SKM-1 (cell line): ENCODE data around the gene PREX1.

Experiments
- DNase-seq: peaks from one replicate; lab custom pipeline; 2025; ENCODE audit not compliant: unreplicated experiment; lab: John Stamatoyannopoulos, UW

PREX1 gene

DNA sequence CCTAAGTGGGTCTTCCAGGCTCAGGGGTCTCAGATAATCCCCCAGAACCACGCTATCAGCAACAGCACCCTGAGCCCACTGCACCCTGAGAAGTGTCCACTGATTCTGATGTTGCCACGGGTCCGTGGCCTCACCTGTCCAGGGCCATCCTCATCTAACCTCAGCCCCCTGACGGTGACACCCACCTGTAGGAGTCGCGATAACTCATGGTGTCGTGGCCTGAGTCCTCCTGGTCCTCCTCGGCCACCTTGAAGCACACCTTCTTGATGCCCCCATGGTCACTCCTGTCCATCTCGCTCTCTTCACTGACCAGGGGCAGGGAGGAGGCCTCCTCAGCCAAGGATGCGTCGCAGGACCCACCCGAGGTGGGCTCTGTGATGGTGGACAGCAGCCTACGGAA is 182.1 kb downstream of the PREX1 start:
- no peak for DNase-seq

DNA sequence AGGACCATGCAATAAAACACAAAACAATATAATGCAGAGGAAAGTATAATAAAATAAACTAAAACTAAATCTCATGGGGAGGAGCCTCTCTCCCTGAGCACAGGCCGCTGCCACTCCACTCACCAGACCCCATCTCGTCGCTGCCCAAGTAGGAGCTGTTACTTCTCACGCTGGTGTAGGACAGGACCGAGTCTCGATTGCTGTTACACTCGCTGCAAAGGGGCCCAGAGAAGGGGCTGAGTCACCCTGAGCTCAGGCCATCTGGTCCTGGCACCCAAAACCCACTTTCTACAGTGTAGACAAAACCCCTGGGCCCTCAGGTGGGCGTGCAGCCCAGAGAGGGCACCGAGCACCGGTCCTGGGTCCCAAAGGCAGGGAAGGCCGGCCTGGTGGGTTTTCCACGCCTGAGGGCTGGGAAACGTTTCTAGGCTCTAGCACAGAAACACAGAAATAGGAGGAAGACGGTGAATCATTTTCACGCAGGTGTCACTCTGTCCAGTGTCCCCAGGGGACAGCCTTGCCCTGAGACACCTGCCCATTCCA is 183.4 kb downstream of the PREX1 start:
- DNase-seq = no peak

DNA sequence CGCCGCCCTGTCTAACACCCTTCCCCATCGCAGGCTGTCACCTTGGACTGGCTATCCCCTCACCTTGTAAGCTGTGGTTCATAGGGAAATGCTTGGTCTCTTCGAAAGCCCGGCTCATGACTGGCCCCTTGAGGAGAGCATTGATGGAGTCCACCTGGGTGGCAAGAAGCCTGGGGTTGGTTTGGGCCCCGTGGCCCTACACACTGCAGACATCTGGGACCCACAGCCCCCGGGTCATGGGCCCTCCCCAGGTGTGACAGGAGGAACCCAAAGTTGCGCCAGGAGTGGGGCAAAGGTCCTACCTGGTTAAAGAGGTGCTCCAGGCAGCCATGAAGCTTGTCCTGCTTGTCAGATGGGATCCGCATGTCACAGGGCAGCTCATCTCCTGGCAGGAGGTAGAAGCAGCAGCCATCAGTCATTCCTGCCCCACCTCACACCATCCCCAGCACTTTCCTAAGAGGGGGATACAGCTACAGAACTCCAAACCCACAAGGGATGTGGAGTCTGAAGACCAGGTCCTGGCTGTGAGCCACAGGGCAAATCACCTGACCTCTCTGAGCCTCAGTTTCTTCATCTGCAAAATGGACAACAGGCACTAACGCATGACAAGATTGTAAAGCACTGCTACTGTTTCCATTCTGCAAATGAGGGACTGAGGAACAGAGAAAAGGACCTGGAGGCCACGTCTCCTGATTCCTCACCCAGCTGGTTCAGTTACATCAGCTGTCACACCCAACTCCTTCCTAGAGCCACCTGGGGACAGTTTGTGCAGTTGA is 185.5 kb downstream of the PREX1 start:
- DNase-seq = no peak

DNA sequence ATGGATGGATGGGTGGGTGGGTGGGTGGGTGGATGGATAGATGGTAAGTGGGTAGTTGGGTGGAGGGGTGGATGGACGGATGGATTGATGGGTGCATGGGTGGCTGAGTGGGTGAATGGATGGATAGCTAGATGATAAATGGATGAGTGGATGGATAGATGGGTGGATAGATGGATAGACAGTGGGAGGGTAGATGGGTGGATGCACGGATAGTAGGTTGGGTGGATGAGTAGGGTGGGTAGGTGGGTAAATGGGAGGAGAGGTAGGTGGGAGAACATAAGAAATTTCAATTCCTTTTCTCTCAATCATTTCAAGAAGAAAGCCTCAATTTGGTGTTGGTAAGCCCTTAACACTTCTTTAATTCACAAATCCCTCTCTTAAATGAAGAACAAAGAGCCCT is 186.9 kb downstream of the PREX1 start:
- no peak for DNase-seq

DNA sequence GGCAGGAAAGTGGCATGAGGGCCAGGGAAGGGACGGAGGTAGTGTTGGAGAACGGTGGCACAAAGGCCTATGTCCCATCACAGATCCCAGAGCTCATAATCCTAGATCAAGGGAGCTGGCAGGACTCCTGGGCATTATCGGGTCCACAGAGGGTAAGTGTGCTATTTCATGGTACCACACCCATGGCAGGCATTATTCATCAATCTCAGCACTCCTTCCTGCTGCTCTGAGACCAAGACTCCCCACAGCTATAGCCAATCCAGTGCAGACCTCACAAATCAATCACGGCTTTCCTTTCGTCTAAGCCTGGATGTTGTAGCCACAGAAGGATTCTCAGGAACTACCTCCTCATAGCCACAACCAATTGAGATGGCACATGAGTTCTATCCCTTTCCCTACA is 187.9 kb downstream of the PREX1 start:
- DNase-seq = no peak

DNA sequence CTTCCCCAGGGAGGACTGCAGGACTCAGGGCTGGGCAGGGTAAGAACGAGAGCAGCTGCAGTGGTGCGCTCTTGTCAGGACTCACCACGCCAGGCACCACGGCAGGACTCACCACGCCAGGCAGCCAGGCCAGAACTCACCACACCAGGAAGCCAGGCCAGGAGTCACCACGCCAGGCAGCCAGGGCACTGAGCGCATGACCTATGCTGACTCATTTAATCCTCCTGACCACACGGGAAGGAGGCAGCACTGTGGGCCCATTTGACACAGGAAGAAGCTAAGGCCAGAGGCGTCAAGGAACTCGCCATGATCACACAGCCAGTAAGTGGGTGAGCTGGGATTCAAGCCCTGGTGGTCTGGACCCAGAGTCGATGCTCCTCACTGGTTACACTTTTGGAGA is 189.3 kb downstream of the PREX1 start:
- DNase-seq = no peak

DNA sequence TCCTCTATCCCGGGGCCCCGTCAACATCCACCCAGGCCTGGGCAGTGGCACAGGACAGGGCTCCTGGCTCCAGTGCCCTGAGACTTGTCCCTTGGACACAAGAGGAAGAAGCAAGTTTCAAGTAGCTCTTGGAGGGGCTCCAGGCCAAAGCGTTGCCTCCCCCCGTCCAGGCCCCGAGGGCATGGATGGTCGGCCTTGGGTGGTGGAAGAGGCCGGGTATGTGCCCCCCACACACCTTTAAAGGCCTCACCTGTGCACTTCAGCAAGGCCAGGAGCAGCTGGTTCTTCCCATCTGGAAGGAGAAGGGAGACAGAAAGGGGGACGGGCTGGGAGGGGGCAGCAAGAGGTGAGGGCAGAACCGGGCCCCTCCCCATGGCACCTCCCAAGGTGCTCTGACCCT is 190.3 kb downstream of the PREX1 start:
- no peak for DNase-seq

DNA sequence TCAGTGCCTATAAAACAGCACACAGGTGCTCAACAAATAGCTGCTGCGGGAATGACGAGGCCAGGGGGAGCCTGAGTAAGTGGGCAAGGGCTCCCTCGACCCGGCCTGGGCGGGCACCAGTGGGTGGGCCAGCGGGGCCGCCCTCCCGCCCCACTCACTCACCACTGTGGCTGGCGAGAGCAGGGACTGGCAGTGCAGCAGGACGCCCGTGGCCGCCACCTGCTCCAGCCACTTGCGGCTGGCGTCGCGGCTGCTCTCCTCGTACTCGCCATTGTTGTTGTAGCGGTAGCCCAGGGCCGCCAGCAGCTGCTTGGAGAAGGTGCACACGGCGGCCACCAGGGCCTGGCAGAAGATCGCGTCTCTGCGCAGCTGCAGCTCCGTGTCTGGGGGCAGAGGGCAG is 191.5 kb downstream of the PREX1 start:
- no peak for DNase-seq

DNA sequence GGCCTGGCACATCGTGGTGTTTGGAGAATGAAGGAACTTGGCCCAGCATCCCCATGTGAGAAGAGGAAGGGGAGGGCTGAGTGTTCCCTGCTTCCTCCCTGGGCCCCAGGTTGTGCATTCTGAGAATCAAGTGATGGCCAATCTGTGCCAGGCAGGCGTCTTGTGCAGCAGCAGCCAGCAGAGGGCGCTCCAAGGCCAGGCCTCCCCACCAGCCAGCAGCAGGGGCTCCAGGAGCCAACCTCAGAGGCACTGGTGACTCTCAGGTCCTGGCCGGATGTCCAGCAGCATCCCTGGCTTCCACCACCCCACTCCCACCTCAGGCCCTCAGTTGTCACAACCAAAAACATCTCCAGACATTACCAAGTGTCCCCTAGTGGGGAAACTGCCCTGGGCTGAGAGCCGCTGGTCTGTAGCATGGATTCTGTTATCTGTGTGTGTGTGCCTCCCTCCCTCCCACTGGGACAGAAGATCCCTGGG is 192.0 kb downstream of the PREX1 start:
- DNase-seq = peak; percentile 58

DNA sequence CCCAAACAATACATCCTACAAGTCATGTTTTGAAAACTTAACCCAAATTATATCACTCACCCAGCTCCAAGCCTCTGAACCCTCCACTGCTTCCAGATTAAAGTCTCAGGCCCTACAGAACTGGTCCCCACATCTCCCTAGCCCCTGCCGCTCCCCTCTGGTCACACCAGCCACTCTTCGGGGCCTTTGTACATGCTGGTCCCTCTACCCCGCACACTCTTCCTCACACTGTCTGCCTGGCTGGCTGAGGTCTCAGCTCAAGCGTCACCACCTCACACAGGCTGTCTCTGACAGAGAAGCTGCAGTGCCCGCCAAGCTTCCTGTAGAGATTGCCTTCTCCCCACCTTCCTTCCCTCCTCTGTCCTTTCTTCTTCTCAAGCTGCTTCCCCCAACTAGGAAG is 192.4 kb downstream of the PREX1 start:
- DNase-seq = no peak

DNA sequence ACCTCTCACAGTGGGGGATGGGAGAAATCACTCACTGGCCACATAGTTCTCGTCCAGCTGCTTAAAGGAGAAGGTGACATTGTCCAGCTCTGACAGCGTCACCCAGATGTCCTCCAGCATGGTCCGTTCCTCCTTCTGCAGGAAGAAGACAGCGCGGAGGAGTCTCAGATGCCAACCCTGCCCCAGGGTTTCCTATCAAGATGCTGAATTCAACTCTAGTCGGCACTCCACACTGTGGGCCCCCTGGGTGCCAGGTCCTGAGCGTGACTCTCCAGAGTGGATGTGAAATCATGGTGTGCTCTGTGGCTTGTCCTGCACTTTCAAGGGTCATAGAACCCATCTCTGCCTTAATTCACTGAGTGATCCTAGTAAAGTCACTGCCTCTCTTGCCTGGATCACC is 193.2 kb downstream of the PREX1 start:
- DNase-seq = no peak

DNA sequence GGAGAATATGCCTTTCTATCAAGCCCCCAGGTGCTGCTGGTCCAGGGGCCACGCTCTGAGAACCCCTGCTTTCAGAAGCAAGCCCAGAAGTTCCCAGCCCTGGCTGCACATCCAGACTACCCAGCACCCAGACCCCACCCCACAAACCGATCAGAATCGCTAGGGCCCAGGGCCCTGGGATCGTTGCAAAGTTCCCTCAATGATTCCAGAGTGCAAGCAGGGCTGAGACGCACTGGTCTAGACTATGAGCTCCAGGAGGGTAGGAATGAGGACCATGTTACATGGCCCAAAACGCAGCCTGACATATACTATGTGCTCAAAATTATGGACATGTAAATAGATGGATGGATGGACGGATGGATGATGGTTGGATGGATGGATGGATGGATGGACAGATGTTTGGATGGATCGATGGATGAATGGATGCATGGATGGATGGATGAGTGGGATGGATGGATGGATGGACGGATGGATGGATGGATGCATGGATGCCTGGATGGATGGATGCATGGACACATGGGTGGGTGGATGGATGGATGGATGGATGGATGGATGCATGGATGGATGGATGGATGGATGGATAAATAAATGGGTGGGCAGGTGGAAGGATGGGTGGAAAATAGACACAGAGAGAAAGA is 194.1 kb downstream of the PREX1 start:
- DNase-seq = no peak

DNA sequence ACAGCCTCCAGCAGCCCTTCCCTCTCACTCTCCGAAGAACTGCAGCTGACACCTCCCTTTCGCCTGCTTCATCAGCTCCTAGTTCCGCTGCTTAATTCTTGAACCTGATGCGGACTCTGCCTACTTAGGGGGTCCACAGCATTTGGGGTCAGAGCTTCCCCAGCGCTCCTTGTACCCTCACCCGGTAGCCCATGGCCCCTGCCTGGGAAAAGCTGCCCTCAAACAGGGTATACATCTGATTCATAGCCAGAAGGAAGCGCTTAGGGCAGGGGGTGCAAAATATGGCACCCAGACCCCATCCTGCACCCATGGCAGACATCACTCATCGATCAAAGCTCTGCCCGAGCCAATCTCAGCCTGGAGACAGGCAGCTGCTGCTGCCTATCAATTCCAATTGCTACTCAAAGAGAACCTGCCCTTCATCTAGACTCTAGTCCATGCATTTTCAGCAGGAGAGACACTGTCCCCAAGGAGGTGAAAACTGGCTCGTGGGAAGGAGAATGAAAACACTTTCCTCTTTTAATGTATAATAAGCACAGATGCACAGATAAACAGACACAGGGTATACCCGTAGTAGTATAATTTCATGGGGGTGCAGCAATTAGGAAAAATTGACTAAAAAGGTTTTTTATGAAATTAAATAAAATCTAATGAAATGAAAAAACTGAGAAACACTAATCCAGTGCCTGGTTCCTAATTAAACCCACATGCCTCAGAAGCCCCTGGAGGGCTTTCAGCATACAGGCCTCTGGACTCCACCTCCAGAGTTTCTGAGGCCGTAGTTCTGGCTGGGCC is 194.8 kb downstream of the PREX1 start:
- no peak for DNase-seq

DNA sequence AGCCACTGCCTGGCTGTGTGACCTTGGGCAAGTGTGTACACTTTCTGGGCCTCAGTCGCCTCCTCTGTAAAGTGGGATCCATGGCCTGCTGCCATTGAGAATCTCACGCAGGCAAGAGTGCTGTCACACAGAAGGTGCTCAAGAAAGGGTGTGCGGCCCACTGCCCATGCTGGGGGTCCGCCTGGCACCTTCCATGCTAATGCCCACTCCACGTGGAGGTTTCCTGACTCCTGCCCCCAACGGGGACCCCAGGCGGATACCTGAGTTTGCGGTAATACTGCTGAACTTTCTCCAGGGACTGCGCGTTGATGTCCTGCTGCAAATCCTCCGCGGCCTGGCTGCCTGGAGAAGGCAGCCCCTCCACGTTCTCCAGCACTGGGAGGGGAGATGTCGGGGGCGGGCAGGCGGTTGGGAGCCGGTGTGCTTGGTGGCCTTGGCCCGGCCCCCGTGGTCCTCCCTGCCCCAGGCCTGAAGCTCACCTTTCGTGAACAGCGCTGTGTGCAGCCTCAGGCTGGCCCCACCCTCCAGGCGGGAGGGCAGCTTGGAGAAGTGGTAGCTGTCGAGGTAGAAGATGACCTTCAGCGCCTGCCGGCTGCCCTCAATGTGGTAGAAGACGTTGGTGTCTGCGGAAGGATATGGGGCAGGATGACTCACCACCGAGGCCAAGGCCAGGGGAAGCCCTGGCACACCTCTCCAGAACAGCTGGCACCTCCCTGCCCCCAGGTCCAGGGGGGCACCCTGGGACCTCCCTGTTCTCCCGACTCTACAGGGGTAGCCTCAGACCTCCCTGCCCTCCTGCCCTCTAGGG is 195.6 kb downstream of the PREX1 start:
- DNase-seq = no peak

DNA sequence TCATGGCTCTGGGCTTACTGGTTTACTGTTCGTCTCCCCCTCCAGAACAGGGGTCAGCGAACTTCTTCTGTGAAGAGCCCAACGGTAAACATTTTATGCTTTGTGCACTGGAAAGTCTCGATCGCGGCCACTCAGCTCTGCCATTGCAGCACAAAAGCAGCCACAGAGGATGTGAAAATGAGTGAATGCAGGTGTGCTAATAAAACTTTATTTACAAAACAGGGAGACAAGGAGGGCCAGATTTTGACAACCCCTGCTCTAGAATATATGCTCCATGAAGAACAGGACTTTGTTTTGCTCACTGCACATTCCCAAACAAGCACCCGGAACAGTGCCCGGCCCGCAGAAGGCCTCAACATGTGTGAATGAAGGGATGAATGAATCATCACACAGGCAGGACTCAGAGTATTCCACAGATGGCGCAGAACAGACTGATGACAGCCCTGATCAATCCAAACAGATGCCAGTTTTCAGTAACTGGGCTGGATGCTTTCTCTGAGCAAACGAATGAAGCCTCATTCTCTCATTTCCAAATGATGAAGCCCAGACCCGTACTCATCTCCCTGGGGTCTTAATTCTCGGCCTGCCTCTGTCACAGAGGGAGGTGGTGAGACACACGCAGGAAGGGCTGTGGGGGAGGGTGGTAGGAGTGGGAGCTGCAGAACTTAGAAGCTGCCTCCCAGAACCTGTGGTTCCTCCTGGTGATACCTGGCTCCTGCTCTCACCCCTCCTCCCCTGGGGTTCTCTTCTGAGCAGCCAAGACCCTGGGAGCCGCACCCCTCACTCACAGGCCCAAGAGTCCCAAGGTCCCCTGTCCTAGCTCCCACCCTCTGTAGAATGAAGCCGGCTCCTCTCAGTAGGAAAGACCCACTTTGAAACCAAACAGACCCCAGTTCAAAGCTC is 196.4 kb downstream of the PREX1 start:
- DNase-seq = no peak

DNA sequence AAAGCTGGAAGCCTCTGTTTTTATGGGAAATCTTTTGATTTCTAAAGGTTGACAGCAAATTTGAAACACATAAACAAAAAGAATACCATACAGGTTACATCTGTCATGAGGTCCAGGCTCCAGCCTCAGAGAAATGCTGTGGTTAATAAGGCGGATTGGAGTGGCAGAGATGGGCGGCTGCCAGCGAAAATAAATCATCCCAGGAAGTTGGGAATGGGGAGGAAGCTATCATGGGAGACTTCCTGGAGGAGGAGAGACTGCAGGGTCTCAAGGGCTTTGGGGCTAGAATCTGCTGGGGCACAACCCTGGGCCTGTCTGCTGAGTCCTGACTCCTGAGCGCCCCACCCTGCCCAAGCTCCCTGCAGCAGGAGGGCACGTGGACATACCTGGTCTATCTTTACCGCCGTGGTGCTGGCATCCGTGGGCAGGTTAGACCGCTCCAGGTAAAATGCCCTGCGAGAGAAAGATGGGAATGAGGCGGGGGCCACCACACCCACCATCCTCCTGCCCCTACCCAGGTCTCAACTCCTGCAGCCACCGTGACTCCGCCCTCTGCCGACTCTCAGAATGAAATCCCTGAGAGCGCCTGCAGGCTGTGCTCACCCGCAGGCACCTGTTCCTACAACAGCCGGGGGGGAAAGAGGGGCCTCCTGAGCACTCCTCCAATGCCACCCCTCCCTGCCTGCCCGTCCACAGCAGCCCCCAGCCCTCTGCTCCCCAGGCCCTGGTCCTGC is 197.3 kb downstream of the PREX1 start:
- no peak for DNase-seq

DNA sequence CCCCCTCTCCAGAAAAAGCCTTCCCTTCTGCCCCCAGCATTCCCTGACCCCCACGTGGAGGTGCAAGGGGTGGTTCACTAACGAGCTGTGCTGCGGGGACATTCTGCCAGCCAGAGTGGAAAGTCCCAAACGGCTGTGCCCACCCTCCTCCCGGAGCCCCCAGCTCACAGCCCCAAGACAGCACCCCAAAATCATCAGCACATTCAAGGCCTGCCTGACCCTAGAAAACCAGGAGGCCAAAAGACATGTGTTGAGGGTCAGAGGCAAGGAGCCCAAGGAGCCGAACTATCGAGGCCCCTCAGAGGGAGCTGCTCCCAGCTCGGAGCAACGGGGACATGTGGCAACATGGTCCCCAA is 197.9 kb downstream of the PREX1 start:
- no peak for DNase-seq

DNA sequence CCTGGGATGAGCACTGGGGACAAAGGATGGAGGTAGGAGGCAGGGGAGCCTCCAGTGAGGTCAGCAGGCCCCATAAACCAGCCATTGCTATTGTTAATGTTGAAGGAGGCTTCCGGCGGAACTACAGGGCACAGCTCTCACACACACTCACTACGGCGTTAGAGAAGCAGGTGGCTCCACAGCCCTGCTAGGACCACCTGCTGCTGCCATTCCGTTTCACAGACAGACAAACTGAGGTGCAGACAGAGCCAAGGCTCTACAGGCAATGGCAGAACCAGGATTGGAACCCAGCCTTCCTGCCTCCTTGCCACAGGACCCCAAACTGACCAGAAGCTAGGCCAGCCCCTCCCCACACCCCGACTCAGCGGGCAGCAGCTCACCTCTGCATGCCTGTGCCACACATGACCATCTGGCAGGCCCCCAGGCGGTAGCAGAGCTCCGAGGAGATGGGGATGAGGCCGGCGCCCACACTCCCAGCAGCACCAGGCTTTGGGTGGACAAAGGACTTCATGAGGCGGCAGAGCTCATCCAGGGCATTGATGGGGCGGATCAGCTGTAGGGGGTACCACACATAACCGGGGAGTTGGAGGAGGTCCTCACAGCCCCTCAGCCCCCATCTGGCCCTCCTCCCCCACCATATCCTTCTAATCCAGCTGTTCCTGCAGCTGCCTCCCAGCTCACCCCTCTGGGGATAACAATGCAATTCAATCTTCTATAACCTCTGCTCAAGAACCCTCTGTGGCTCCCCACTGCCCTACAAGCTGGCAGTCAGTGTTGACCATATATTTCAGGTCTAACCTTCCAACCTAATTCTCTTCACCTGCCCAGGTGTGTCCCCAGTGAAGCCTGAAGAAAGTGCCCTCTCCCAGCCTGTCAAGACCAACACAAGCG is 198.5 kb downstream of the PREX1 start:
- DNase-seq = no peak
